ENCODE measurements around the gene HTR2B. TPM values are rescaled to one million over a fixed set of nuclear protein-coding genes. Genes with fewer than 3 reads are reported as not detected.
A peak's percentile ranks its signal among the peaks of the same experiment; 100 is the strongest.

The HTR2B gene
- total and polyA plus RNA-seq, 2 experiments from 2014 or later, result 0.15 TPM; not detected in 1

DNA sequence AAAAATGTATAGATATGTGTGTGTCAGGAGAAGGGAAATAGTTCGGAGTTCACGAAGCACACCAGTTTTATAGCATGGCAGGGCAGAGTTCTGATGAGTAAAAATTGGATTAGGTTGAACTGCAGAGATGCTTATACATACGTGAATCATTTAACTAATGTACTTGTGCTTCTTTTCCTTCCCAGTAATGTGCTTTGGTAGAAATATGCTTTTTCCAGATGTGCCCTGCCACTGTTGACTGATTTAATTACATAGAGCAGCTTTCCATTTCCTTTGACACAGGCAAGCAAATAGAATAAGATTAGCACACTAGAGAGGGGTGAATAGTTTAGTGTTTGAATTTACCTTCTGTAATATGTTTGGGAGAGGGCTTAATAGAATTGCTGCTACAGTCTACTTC is 44.6 kb upstream of the HTR2B start:
- H4K20me1 ChIP-seq (ENCODE audit: insufficient read depth), result no peaks in the 10 kb centered on the region
- H3K4me2 ChIP-seq (ENCODE audit: unreplicated experiment), result no peak overlapping the region
- H3K27me3 ChIP-seq (replicated peaks; ENCODE audit: insufficient read depth), result no peaks in the 10 kb centered on the region
- H3K27ac ChIP-seq, result peak overlapping the region; percentile 69
- no peak overlapping the region for H2AFZ ChIP-seq
- H3K36me3 ChIP-seq (ENCODE audit: low read depth), result peaks cover 42% of the 10 kb centered on the region
- no peak for TF ChIP-seq EZH2 (IDR thresholded peaks at IDR 0.05; ENCODE audit: insufficient read depth, poor library complexity, severe bottlenecking)
- TF ChIP-seq EZH2phosphoT487 (IDR thresholded peaks at IDR 0.05; ENCODE audit: insufficient read depth, low read depth), result no peak
- H3K9me3 ChIP-seq (ENCODE audit: low read depth), result no peaks in the 10 kb centered on the region
- H3K9ac ChIP-seq, result 0 out of 2 replicates have a peak overlapping the region, but pooled peaks have one; percentile 1
- no peaks in the 10 kb centered on the region for H3K9me2 ChIP-seq (ENCODE audit: insufficient read depth)
- no peak overlapping the region for H3K4me3 ChIP-seq
- in situ Hi-C loops (cut with MboI), result no loop called here
- H3K4me1 ChIP-seq (ENCODE audit: insufficient read depth), result peaks cover 25% of the 10 kb centered on the region
- 80 to 82% methylated on average over 3 of the region's 3 CpGs for WGBS, 2 experiments (ENCODE audit: low coverage in 1 of 2, low lambda C conversion rate in 2 of 2, missing lambda C conversion rate in 2 of 2)
- DNase-seq, result no peak
- H3F3A ChIP-seq (ENCODE audit: insufficient read depth), result peaks cover 40% of the 10 kb centered on the region
- H3K79me2 ChIP-seq (ENCODE audit: insufficient read depth), result no peaks in the 10 kb centered on the region

- H3K9ac ChIP-seq, result no peak overlapping the region
- DNase-seq, result no peak
- WGBS, 2 experiments (ENCODE audit: low coverage in 1 of 2, low lambda C conversion rate in 2 of 2, missing lambda C conversion rate in 2 of 2), result 91 to 95% methylated on average over 4 of the region's 4 CpGs
- H3K79me2 ChIP-seq (ENCODE audit: insufficient read depth), result no peaks in the 10 kb centered on the region
- H3K4me3 ChIP-seq, result no peak overlapping the region
- no peaks in the 10 kb centered on the region for H4K20me1 ChIP-seq (ENCODE audit: insufficient read depth)
- no peaks in the 10 kb centered on the region for H3K9me3 ChIP-seq (ENCODE audit: low read depth)
- peaks cover 40% of the 10 kb centered on the region for H3F3A ChIP-seq (ENCODE audit: insufficient read depth)
- no peaks in the 10 kb centered on the region for H3K9me2 ChIP-seq (ENCODE audit: insufficient read depth)
- H3K27ac ChIP-seq, result no peak overlapping the region
- in situ Hi-C loops (cut with MboI), result no loop called here
- H3K36me3 ChIP-seq (ENCODE audit: low read depth), result peaks cover 42% of the 10 kb centered on the region
- H3K4me1 ChIP-seq (ENCODE audit: insufficient read depth), result peaks cover 25% of the 10 kb centered on the region
- no peak overlapping the region for H2AFZ ChIP-seq
- H3K27me3 ChIP-seq (replicated peaks; ENCODE audit: insufficient read depth), result no peaks in the 10 kb centered on the region
- H3K4me2 ChIP-seq (ENCODE audit: unreplicated experiment), result no peak overlapping the region
- no peak for TF ChIP-seq EZH2 (IDR thresholded peaks at IDR 0.05; ENCODE audit: insufficient read depth, poor library complexity, severe bottlenecking)
- no peak for TF ChIP-seq EZH2phosphoT487 (IDR thresholded peaks at IDR 0.05; ENCODE audit: insufficient read depth, low read depth)
Measured at GRCh38 chr2:231168460-231169139, 43.8 kb upstream of the HTR2B start.

DNA sequence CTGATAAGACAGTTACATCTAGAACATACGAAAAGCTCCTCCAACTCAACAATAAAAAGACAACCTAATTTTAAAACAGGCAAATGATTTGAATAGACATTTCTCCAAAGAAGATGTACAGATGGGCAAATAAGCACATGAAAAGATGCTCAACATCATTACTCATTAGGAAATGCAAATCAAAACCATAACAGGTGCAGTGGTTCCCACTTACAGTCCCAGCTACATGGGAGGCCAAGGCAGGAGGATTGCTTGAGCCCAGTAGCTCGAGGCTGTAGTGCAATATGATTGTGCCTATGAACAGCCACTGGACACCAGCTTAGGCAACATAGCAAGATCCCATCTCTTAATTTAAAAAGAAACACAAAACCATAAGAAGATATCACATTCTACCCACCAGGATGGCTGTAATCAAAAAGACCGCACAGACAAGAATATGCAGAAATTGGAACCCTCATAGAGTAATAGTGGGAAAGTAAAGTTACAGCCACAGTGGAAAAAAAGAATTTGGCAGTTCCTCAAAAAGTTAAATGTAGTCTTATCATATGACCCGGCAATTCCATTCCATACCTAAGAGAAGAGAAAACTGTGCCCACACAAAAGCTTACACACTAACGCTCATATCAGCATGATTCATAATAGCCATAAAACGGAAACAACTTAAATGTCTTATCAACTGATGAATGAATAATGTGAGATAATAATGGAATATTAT is 43.1 kb upstream of the HTR2B start:
- Histone ChIP-seq H3K4me2 (ENCODE audit: unreplicated experiment) (no peak overlapping the region), H3K9me3 (ENCODE audit: low read depth) (no peaks in the 10 kb centered on the region), H3K9ac (no peak overlapping the region), H4K20me1 (ENCODE audit: insufficient read depth) (no peaks in the 10 kb centered on the region), H3K4me1 (ENCODE audit: insufficient read depth) (peaks cover 30% of the 10 kb centered on the region), H3K27ac (no peak overlapping the region), H3K36me3 (ENCODE audit: low read depth) (peaks cover 37% of the 10 kb centered on the region), H3K4me3 (no peak overlapping the region), H3K79me2 (ENCODE audit: insufficient read depth) (no peaks in the 10 kb centered on the region), H3F3A (ENCODE audit: insufficient read depth) (peaks cover 46% of the 10 kb centered on the region), H3K27me3 (replicated peaks; ENCODE audit: insufficient read depth) (no peaks in the 10 kb centered on the region), H2AFZ (no peak overlapping the region), H3K9me2 (ENCODE audit: insufficient read depth) (no peaks in the 10 kb centered on the region)
- in situ Hi-C loops (cut with MboI), result no loop called here
- no peak for TF ChIP-seq EZH2phosphoT487 (IDR thresholded peaks at IDR 0.05; ENCODE audit: insufficient read depth, low read depth)
- TF ChIP-seq EZH2 (IDR thresholded peaks at IDR 0.05; ENCODE audit: insufficient read depth, poor library complexity, severe bottlenecking), result no peak
- WGBS, 2 experiments (ENCODE audit: low coverage in 1 of 2, low lambda C conversion rate in 2 of 2, missing lambda C conversion rate in 2 of 2), result 86 to 89% methylated on average over 6 of the region's 6 CpGs
- DNase-seq, result no peak

- Histone ChIP-seq H3F3A (ENCODE audit: insufficient read depth) (peaks cover 37% of the 10 kb centered on the region), H3K4me2 (ENCODE audit: unreplicated experiment) (no peak overlapping the region), H2AFZ (no peak overlapping the region), H3K36me3 (ENCODE audit: low read depth) (peaks cover 25% of the 10 kb centered on the region), H3K9ac (no peak overlapping the region), H3K27ac (no peak overlapping the region), H3K9me2 (ENCODE audit: insufficient read depth) (no peaks in the 10 kb centered on the region), H3K4me3 (no peak overlapping the region), H3K4me1 (ENCODE audit: insufficient read depth) (peaks cover 29% of the 10 kb centered on the region), H3K27me3 (replicated peaks; ENCODE audit: insufficient read depth) (no peaks in the 10 kb centered on the region), H4K20me1 (ENCODE audit: insufficient read depth) (no peaks in the 10 kb centered on the region), H3K9me3 (ENCODE audit: low read depth) (no peaks in the 10 kb centered on the region), H3K79me2 (ENCODE audit: insufficient read depth) (no peaks in the 10 kb centered on the region)
- in situ Hi-C loops (cut with MboI), result no loop called here
- TF ChIP-seq EZH2 (IDR thresholded peaks at IDR 0.05; ENCODE audit: insufficient read depth, poor library complexity, severe bottlenecking), result no peak
- no peak for TF ChIP-seq EZH2phosphoT487 (IDR thresholded peaks at IDR 0.05; ENCODE audit: insufficient read depth, low read depth)
- 95 to 96% methylated on average over 4 of the region's 4 CpGs for WGBS, 2 experiments (ENCODE audit: low coverage in 1 of 2, low lambda C conversion rate in 2 of 2, missing lambda C conversion rate in 2 of 2)
- DNase-seq, result no peak
Measured at GRCh38 chr2:231163414-231164095, 38.7 kb upstream of the HTR2B start.

All from GM23248 (cell line).